ENCODE measurements around the gene NFATC1.

Gene NFATC1

DNA sequence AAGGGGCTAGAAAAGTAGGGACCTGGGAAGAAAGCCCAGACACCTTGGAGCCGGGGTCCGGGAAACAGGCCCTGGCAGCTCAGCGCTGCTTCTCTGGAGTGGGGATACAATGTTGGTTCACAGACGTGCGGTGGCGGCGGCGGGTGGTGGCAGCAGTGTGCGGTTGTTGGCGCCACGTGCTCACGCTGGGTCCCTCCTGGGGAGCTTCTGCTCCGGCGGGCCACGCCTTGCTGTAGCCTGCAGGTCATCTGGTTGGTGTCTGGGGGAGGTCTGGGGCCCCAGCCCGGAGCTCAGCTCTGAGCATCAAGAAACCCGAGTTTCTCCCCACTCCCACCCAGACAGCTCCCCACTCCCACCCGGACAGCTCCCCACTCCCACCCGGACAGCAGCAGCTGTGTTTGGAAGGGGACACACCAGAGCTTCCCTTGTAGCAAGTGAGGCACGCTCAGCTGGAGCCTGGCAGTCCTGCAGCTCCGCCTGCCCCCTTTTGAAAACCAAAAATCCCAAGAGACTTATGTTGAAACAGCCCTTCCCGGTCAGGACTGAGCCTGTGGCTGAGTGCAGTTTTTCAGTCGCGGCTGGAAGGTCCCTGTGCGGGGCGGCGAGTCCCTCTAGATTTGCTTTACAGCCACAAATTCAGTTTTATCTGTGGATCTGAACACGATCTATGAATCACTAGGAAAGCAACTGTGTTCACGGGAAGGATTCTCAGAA lies 46.9 kb downstream of the NFATC1 start:
- TF ChIP-seq, protein P1, sequence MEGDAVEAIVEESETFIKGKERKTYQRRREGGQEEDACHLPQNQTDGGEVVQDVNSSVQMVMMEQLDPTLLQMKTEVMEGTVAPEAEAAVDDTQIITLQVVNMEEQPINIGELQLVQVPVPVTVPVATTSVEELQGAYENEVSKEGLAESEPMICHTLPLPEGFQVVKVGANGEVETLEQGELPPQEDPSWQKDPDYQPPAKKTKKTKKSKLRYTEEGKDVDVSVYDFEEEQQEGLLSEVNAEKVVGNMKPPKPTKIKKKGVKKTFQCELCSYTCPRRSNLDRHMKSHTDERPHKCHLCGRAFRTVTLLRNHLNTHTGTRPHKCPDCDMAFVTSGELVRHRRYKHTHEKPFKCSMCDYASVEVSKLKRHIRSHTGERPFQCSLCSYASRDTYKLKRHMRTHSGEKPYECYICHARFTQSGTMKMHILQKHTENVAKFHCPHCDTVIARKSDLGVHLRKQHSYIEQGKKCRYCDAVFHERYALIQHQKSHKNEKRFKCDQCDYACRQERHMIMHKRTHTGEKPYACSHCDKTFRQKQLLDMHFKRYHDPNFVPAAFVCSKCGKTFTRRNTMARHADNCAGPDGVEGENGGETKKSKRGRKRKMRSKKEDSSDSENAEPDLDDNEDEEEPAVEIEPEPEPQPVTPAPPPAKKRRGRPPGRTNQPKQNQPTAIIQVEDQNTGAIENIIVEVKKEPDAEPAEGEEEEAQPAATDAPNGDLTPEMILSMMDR (IDR thresholded peaks at IDR 0.05; ENCODE audit: low read depth, low read length, missing control alignments), result no peak
- in situ Hi-C loops (cut with HindIII; ENCODE audit: low sequenced_read_pairs), result no loop called here
- no peak for DNase-seq (ENCODE audit: low read depth)
- no peak overlapping the region for H3K4me3 ChIP-seq (ENCODE audit: low read depth, low read length)

DNA sequence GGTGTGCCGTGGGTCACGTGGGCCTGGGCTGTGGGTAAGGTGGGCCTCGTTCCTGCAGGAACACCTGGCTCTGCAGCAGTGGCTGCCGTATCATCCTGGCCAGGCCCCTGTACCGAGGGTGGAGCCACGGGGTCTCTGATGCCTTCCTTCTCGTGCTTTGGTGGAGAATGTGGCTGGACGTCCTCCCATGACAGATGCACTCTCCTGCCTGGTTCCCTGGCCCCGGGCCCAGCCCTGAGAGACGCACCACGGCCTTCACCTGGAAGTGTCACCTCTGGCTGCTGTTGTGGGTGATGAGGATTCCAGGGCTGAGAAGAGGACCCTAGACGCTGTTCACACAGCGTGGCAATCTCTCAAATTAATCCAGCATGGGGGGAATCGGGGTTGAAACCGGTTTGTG lies 49.5 kb downstream of the NFATC1 start:
- in situ Hi-C loops (cut with HindIII; ENCODE audit: low sequenced_read_pairs), result no loop called here
- TF ChIP-seq, protein P1 (IDR thresholded peaks at IDR 0.05; ENCODE audit: low read depth, low read length, missing control alignments), result no peak
- no peak for DNase-seq (ENCODE audit: low read depth)
- H3K4me3 ChIP-seq (ENCODE audit: low read depth, low read length), result no peak overlapping the region

DNA sequence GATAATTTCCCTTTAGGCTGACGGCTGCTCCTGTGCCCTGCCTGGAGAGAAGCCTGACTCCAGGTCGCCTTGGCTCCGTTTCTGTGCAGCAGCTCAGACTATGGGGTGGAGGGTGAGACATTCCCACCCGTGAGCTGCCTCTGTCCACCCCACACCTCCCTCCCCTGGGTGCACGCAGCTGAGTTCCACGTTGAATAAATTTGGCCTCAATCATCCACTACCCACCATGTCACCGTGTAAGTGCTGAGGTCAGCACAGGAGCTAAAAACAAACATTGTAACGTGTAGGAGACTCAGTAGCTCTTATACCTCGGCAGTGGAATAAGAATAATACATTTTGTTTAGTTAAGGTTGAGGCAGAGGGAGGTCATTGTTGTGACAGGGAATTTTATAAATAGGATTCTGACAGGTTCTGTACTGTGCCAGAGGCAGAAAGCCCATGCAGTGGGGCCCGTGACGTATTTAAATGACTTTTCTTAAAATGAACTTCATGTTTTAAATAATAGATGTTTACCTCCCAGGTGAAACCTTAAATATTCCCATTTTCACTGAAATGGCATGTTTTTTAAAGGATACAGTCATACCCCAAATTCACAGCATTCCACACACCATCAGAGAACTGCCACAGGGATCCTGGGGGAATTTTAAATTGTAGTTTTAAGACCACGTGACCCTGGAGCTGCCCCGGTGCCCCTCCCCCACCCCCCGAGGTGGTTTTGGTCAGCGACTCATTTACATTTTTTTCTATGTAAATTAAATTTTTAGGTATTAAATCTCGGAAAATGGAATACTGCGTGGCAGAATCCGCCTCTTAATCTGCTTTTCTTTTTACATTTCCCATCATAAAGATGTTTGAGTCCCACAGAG lies 50.2 kb downstream of the NFATC1 start:
- H3K4me3 ChIP-seq (ENCODE audit: low read depth, low read length), result no peak overlapping the region
- TF ChIP-seq, protein P1 (IDR thresholded peaks at IDR 0.05; ENCODE audit: low read depth, low read length, missing control alignments), result no peak
- DNase-seq (ENCODE audit: low read depth), result no peak
- in situ Hi-C loops (cut with HindIII; ENCODE audit: low sequenced_read_pairs), result no loop called here

DNA sequence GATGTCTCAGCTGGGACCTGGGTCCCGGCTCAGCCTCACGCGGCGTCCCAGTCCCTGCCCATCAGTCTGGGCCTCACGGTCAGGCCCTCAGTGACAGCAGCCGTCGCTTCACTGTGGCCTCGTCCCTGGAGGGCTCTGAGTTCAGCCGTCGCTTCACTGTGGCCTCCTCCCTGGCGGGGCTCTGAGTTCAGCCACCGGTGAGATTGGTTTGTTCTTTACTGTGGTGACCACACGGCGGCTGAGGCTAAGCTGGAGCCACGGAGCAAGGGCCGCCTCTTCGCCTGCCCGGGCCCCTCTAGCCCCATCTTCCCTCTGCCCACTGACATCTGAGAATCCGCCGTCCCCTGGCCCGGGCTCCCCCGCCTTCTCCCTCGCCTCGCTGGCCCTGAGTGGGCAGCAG lies 51.2 kb downstream of the NFATC1 start:
- in situ Hi-C loops (cut with HindIII; ENCODE audit: low sequenced_read_pairs), result no loop called here
- DNase-seq (ENCODE audit: low read depth), result no peak
- H3K4me3 ChIP-seq (ENCODE audit: low read depth, low read length), result no peak overlapping the region
- TF ChIP-seq, protein P1 (IDR thresholded peaks at IDR 0.05; ENCODE audit: low read depth, low read length, missing control alignments), result no peak

DNA sequence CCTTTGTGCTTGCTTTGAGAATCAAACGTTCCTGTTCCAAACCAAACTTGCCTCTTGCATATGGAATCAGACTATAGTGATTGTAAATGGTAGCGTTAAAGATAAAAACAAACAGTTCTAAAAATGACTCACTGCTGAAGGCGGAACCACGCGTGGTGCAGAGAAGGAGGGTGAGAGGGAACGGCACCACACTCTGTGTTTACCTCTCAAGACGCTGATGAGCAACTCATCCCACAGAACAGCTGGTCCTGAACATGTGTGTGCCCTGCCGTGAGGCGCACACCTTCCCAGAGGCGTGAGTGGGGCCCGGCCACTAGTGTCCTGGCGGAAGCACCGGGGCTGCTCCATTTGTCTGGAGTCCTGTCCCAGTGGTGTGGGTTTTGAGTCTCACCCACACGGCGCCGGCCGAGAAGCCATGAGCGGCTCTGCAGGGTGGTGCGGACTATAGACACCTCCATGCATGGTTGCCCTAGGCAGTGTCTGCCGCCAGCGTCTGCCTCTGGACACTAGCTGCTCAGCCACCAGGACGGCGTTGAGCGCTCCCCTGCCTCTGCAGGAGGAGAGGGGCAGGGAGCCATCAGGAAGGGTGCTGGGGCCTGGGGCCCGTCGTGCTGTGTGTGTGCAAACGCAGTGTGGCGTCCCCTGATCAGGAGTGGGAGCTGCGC lies 52.1 kb downstream of the NFATC1 start:
- H3K4me3 ChIP-seq (ENCODE audit: low read depth, low read length), result no peak overlapping the region
- DNase-seq (ENCODE audit: low read depth), result no peak
- in situ Hi-C loops (cut with HindIII; ENCODE audit: low sequenced_read_pairs), result no loop called here
- TF ChIP-seq, protein P1 (IDR thresholded peaks at IDR 0.05; ENCODE audit: low read depth, low read length, missing control alignments), result no peak

DNA sequence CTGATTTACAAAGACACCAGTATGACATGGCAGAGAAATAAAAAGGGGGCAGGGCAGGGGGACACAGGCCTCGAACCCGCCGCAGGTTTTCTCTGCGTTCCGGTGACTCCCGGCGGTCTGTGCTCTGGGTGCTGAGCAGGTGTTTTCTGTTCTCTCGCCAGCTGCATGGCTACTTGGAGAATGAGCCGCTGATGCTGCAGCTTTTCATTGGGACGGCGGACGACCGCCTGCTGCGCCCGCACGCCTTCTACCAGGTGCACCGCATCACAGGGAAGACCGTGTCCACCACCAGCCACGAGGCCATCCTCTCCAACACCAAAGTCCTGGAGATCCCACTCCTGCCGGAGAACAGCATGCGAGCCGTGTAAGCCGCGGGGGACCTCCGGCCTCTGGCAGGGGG lies 52.9 kb downstream of the NFATC1 start:
- no peak overlapping the region for H3K4me3 ChIP-seq (ENCODE audit: low read depth, low read length)
- TF ChIP-seq, protein P1 (IDR thresholded peaks at IDR 0.05; ENCODE audit: low read depth, low read length, missing control alignments), result no peak
- in situ Hi-C loops (cut with HindIII; ENCODE audit: low sequenced_read_pairs), result no loop called here
- no peak for DNase-seq (ENCODE audit: low read depth)

Measured in astrocyte of the cerebellum (primary cell).